K562 (cell line): Measurements from ENCODE around the gene GCH1. TPM values are rescaled to one million over a fixed set of nuclear protein-coding genes. Genes with fewer than 3 reads are reported as not detected.

ENCODE experiments used
- ATAC-seq: fragments of 200-7000 bp; cut with Tn5 transposase; 3 replicates; pipeline ENCODE4 v1.9.1; 2020; ENCODE audit warnings: moderate library complexity
- BruUV-seq: library from RNA; stranded (reverse); fragments of 400-500 nt; replicated peaks from 2 replicates; lab custom pipeline; 2021; lab: Mats Ljungman, UMichigan
- CTCF ChIA-PET: fragments of 300-600 bp; formaldehyde crosslinking; extraction: SDS; loops from one replicate; lab custom pipeline; 2021; ENCODE audit warnings: low intra/inter-chr PET ratio; lab: Yijun Ruan, JAX
- POLR2A ChIA-PET: fragments of 300-600, 350-650 bp; sonication (Branson Sonifier 250); formaldehyde crosslinking; extraction: SDS; loops from one replicate; lab custom pipeline; 2021; ENCODE audit warnings: antibody characterized with exemption, inconsistent platforms; lab: Yijun Ruan, JAX
- DNase-seq, 4 experiments: peaks; one replicate each; pipeline versions ENCODE4 v3.0.0 to v3.0.0-alpha.2; 2011 to 2018; ENCODE audit warnings: low spot score in 3 of 4, mixed read lengths in 3 of 4; ENCODE audit errors: extremely low read depth in 1 of 4
- FAIRE-seq: peaks from 2 replicates; lab custom pipeline; 2011; peaks lifted over from hg19 to GRCh38; lab: Jason Lieb, UNC
- H2AFZ ChIP-seq: 2 replicates; pipeline ENCODE4 v1.6.0; 2011; ENCODE audit warnings: low read depth, low read length, control low read depth, inconsistent platforms
- H3K27ac ChIP-seq: fragments of 200-600 bp; 3 replicates; pipeline ENCODE4 v1.8.0; 2011; ENCODE audit warnings: low read depth, mild to moderate bottlenecking, control low read depth, inconsistent platforms, low read length, moderate library complexity, mixed read lengths; ENCODE audit errors: extremely low read depth
- H3K27me3 ChIP-seq, 2 experiments: fragments of 300-600 bp in 1 of 2; 2 replicates in 1 of 2; 3 replicates in 1 of 2; pipeline versions ENCODE4 v1.6.0 to v1.8.0; 2011; ENCODE audit warnings: inconsistent platforms in 2 of 2, low read length in 2 of 2, mild to moderate bottlenecking in 1 of 2, mixed read lengths in 1 of 2, moderate library complexity in 1 of 2; ENCODE audit not compliant: control insufficient read depth in 2 of 2, insufficient read depth in 2 of 2
- H3K36me3 ChIP-seq: fragments of 300-600 bp; 3 replicates; pipeline ENCODE4 v1.8.0; 2011; ENCODE audit warnings: mild to moderate bottlenecking, low read length, inconsistent platforms; ENCODE audit not compliant: control insufficient read depth, insufficient read depth
- H3K4me1 ChIP-seq, 2 experiments: fragments of 200-600 bp in 1 of 2; replicated peaks in 1 of 2; 2 replicates in 1 of 2; 3 replicates in 1 of 2; pipeline versions ENCODE4 v1.5.1 to v1.8.0; 2011; ENCODE audit warnings: inconsistent platforms in 2 of 2, low read length in 2 of 2, mild to moderate bottlenecking in 1 of 2, mixed read lengths in 1 of 2, moderate library complexity in 1 of 2; ENCODE audit not compliant: control insufficient read depth in 2 of 2, insufficient read depth in 2 of 2
- H3K4me2 ChIP-seq: 2 replicates; pipeline ENCODE4 v1.6.1; 2011; ENCODE audit warnings: low read length, control low read depth, inconsistent platforms, mixed read lengths; ENCODE audit not compliant: insufficient read depth
- H3K4me3 ChIP-seq: fragments of 200-600 bp; sonication (generic), shearing (Covaris generic); 2 replicates; pipeline ENCODE4 v1.5.1; 2016; ENCODE audit warnings: control low read depth, inconsistent platforms
- H3K79me2 ChIP-seq: fragments of 200-600 bp; 3 replicates; pipeline ENCODE4 v1.8.0; 2011; ENCODE audit warnings: low read length, inconsistent platforms; ENCODE audit not compliant: control insufficient read depth, insufficient read depth
- H3K9ac ChIP-seq, 2 experiments: 2 replicates each; pipeline versions ENCODE4 v1.6.0 to v1.6.1; 2011; ENCODE audit warnings: low read depth in 2 of 2, low read length in 2 of 2, control low read depth in 1 of 2, inconsistent platforms in 1 of 2, mild to moderate bottlenecking in 1 of 2, mixed read lengths in 1 of 2; ENCODE audit not compliant: insufficient read depth in 1 of 2
- H3K9me1 ChIP-seq: one replicate; pipeline ENCODE4 v1.6.0; 2011; ENCODE audit warnings: inconsistent platforms, mild to moderate bottlenecking, low read length, moderate library complexity; ENCODE audit not compliant: control insufficient read depth, insufficient read depth
- H3K9me3 ChIP-seq: replicated peaks from 2 replicates; pipeline ENCODE4 v1.5.1; 2011; ENCODE audit warnings: low read depth, low read length, inconsistent platforms; ENCODE audit not compliant: control insufficient read depth, insufficient read depth
- H4K20me1 ChIP-seq: replicated peaks from 2 replicates; pipeline ENCODE4 v1.6.1; 2011; ENCODE audit warnings: low read length, inconsistent platforms, mixed read lengths; ENCODE audit not compliant: control insufficient read depth, insufficient read depth
- ATF7 ChIP-seq: fragments of 450-650 bp; IDR thresholded peaks from 2 replicates; pipeline ENCODE4 v1.7.1; 2014; ENCODE audit warnings: mild to moderate bottlenecking, moderate library complexity
- BCL6 ChIP-seq: fragments of 250-450 bp; sonication (Bioruptor Pico); IDR thresholded peaks from 2 replicates; pipeline ENCODE4 v1.4.0; 2020
- DDX20 ChIP-seq: fragments of 450-650 bp; IDR thresholded peaks from 2 replicates; pipeline ENCODE4 v1.6.1; 2016; ENCODE audit warnings: missing genetic modification characterization, low read depth, mild to moderate bottlenecking, missing compliant biosample characterization, moderate library complexity
- ELF2 ChIP-seq: fragments of 250-450 bp; sonication (Bioruptor Pico); IDR thresholded peaks from 2 replicates; pipeline ENCODE4 v1.5.0; 2021; ENCODE audit warnings: mild to moderate bottlenecking
- ESRRA ChIP-seq: fragments of 450-650 bp; IDR thresholded peaks from 2 replicates; pipeline ENCODE4 v1.6.1; 2014; ENCODE audit warnings: low read depth, mild to moderate bottlenecking, moderate library complexity, borderline replicate concordance
- FOXJ2 ChIP-seq: fragments of 200-800 bp; sonication (Bioruptor generic); IDR thresholded peaks from 2 replicates; pipeline ENCODE4 v1.6.1; 2016; ENCODE audit warnings: missing genetic modification characterization, missing compliant biosample characterization
- HDAC8 ChIP-seq: fragments of 450-650 bp; IDR thresholded peaks from 2 replicates; pipeline ENCODE4 v1.6.1; 2016; ENCODE audit warnings: mild to moderate bottlenecking, missing genetic modification characterization, moderate library complexity, missing compliant biosample characterization
- JUND ChIP-seq, 2 experiments: IDR thresholded peaks; 2 replicates in 1 of 2; 3 replicates in 1 of 2; pipeline ENCODE4 v1.6.1; 2011; ENCODE audit warnings: borderline replicate concordance in 2 of 2, low read depth in 2 of 2, low read length in 2 of 2, improper control_type of control experiment in 1 of 2, missing biosample characterization in 1 of 2, missing genetic modification characterization in 1 of 2, missing genetic modification reagents in 1 of 2
- KDM2B ChIP-seq: fragments of 250-450 bp; sonication (Bioruptor Pico); IDR thresholded peaks from 2 replicates; pipeline ENCODE4 v1.8.0; 2021; ENCODE audit warnings: mild to moderate bottlenecking, moderate library complexity
- KLF10 ChIP-seq: fragments of 250-450 bp; sonication (Bioruptor Pico); IDR thresholded peaks from 2 replicates; pipeline ENCODE4 v1.6.1; 2021; ENCODE audit warnings: matching md5 sums
- SMARCC2 ChIP-seq: fragments of 450-650 bp; IDR thresholded peaks from 2 replicates; pipeline ENCODE4 v1.6.1; 2017; ENCODE audit warnings: antibody characterized with exemption, moderate library complexity, mild to moderate bottlenecking, low read depth
- TEAD1 ChIP-seq, 2 experiments: fragments of 450-650 bp in 1 of 2; sonication (generic) in 1 of 2; formaldehyde crosslinking; IDR thresholded peaks; 2 replicates each; pipeline versions ENCODE4 v1.4.0 to v1.8.0; 2020 to 2022; ENCODE audit warnings: mild to moderate bottlenecking in 2 of 2, missing genetic modification reagents in 1 of 2
- TOE1 ChIP-seq, 2 experiments: fragments of 450-650 bp in 1 of 2; sonication (generic) in 1 of 2; formaldehyde crosslinking in 1 of 2; IDR thresholded peaks; 2 replicates each; pipeline versions ENCODE4 v1.7.1 to v1.8.0; 2016 to 2022; ENCODE audit warnings: borderline replicate concordance in 2 of 2, mild to moderate bottlenecking in 2 of 2, antibody characterized with exemption in 1 of 2, inconsistent platforms in 1 of 2, low read depth in 1 of 2, missing genetic modification reagents in 1 of 2, moderate library complexity in 1 of 2
- USF1 ChIP-seq: sonication (generic); formaldehyde crosslinking; IDR thresholded peaks from 2 replicates; pipeline ENCODE4 v1.9.0; 2022; ENCODE audit warnings: mild to moderate bottlenecking, missing genetic modification reagents
- XRCC5 ChIP-seq: fragments of 200-400 bp; formaldehyde crosslinking; IDR thresholded peaks from 2 replicates; pipeline ENCODE4 v1.6.1; 2017; ENCODE audit warnings: low read depth, mild to moderate bottlenecking, low read length
- ZNF121 ChIP-seq: sonication (generic); formaldehyde crosslinking; conservative IDR thresholded peaks from 2 replicates; pipeline ENCODE4 v1.8.0; 2022; ENCODE audit warnings: missing genetic modification reagents
- ZNF197 ChIP-seq: fragments of 200-800 bp; sonication (Bioruptor generic); IDR thresholded peaks from 2 replicates; pipeline ENCODE4 v1.6.1; 2016; ENCODE audit warnings: low read depth, missing genetic modification characterization, missing compliant biosample characterization
- ZNF444 ChIP-seq: fragments of 250-450 bp; sonication (Bioruptor Pico); IDR thresholded peaks from 2 replicates; pipeline ENCODE4 v1.4.0; 2020; ENCODE audit warnings: mild to moderate bottlenecking, moderate library complexity
- WGBS: fragments of 100-300 bp; shearing (Covaris generic); methylation state at CpG from one replicate; pipeline ENCODE4 v1.1.6; 2016; ENCODE audit warnings: low coverage, mixed read lengths; ENCODE audit not compliant: insufficient coverage; ENCODE audit errors: missing lambda C conversion rate; 5-methylcytosine and 5-hydroxymethylcytosine counted together
- in situ Hi-C: fragments of 300-500 bp; cut with MboI; formaldehyde crosslinking; loops from 4 replicates; pipeline ENCODE4 v1.15.0; 2018; ENCODE audit warnings: inconsistent platforms, mixed read lengths
- intact Hi-C: fragments of 100-400 bp; cut with micrococcal nuclease; formaldehyde crosslinking; loops from 2 replicates; pipeline ENCODE4 v1.14.2; 2022
- polyA plus RNA-seq, 8 experiments: library from polyadenylated mRNA; depleted of rRNA in 4 of 8; stranded (reverse) in 5 of 8; unstranded in 3 of 8; fragments of >200 nt; fragmentation: Nextera tagmentation in 2 of 8; fragmentation: Illumina TruSeq in 1 of 8; extraction: Ambion mirVana in 2 of 8; extraction: Trizol in 1 of 8; gene quantifications; 2 replicates each; pipeline versions ENCODE4 v1.2.1 to v1.2.3, GENCODE V29; 2011 to 2014; ENCODE audit warnings: inconsistent platforms in 1 of 8, missing spikeins in 1 of 8
- total RNA-seq, 7 experiments: library from RNA; depleted of rRNA in 6 of 7; stranded (reverse); fragments of >200 nt in 6 of 7; fragmentation: Illumina TruSeq in 2 of 7; extraction: Trizol in 2 of 7; gene quantifications; 2 replicates each; pipeline versions ENCODE4 v1.2.1 to v1.2.3, GENCODE V29; 2011 to 2021; ENCODE audit warnings: low replicate concordance in 1 of 7
- TF ChIP-seq, protein P1 (sequence below): fragments of 450-650 bp; IDR thresholded peaks from 2 replicates; pipeline ENCODE4 v1.6.1; 2017; ENCODE audit warnings: mild to moderate bottlenecking, moderate library complexity

Gene GCH1
- total and polyA plus RNA-seq, 9 of the 15 experiments (the other 6 are each of a cell fraction or from before 2014, with no cell fraction given), result 3.9 to 13.1 (median 6.5) TPM

GRCh38 chr14:54813081-54813480 is 89.5 kb downstream of the GCH1 start:
- 12% methylated on average over 2 of the region's 2 CpGs for WGBS
- CTCF ChIA-PET, result no interaction called here
- no TSS peak for BruUV-seq

More at GRCh38 chr14:54813081-54813480, 89.5 kb downstream of the GCH1 start:
- Histone ChIP-seq H3K9me3 (no peaks in the 10 kb centered on the region), H3K4me3 (no peak overlapping the region), H2AFZ (no peak overlapping the region), H3K9me1 (no peaks in the 10 kb centered on the region), H3K4me2 (no peak overlapping the region), H3K27ac (no peak overlapping the region), H3K9ac (no peak overlapping the region), H3K79me2 (no peaks in the 10 kb centered on the region), H3K4me1 (no peaks in the 10 kb centered on the region; a peak in 1 of 5 replicates), H4K20me1 (no peaks in the 10 kb centered on the region), H3K27me3 (peaks cover 2 to 11% of the 10 kb centered on the region in 2 experiments; a peak in 3 of 5 replicates)
- intact Hi-C loops, result no loop called here
- no peak for DNase-seq
- no peak for ATAC-seq
- POLR2A ChIA-PET, result interaction anchor here (0.5 to 1.6 kb wide), 3 partner anchors 8 to 57 kb away, joined by 3 to 5 read pairs (median 4); no protein-coding TSS in a partner anchor
- in situ Hi-C loops, result no loop called here
- TF ChIP-seq KDM2B (CRISPR knock-in tag) (no peak), ZNF444 (CRISPR knock-in tag) (no peak), ELF2 (no peak), USF1 (no peak), TOE1 (IDR thresholded peaks at IDR 0.05; ENCODE audit: borderline replicate concordance) (no peak), TOE1 (CRISPR knock-in tag; IDR thresholded peaks at IDR 0.05; ENCODE audit: borderline replicate concordance, low read depth) (no peak), FOXJ2 (tag) (no peak), ZNF121 (CRISPR knock-in tag) (no peak), KLF10 (no peak), ZNF197 (CRISPR knock-in tag) (no peak), ATF7 (no peak), TEAD1 (CRISPR knock-in tag; IDR thresholded peaks at IDR 0.05) (no peak), XRCC5 (no peak), BCL6 (CRISPR knock-in tag) (no peak), ESRRA (no peak), JUND (IDR thresholded peaks at IDR 0.05; ENCODE audit: borderline replicate concordance, low read depth, low read length) (no peak), JUND (tag; IDR thresholded peaks at IDR 0.05; ENCODE audit: borderline replicate concordance, low read depth, low read length) (no peak), HDAC8 (tag) (no peak), DDX20 (tag) (no peak), SMARCC2 (no peak)
- TF ChIP-seq, protein P1, sequence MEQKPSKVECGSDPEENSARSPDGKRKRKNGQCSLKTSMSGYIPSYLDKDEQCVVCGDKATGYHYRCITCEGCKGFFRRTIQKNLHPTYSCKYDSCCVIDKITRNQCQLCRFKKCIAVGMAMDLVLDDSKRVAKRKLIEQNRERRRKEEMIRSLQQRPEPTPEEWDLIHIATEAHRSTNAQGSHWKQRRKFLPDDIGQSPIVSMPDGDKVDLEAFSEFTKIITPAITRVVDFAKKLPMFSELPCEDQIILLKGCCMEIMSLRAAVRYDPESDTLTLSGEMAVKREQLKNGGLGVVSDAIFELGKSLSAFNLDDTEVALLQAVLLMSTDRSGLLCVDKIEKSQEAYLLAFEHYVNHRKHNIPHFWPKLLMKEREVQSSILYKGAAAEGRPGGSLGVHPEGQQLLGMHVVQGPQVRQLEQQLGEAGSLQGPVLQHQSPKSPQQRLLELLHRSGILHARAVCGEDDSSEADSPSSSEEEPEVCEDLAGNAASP, result no peak
- TF ChIP-seq, all 486 proteins: peak for 0
- FAIRE-seq, result no peak
- no peaks in the 10 kb centered on the region for H3K36me3 ChIP-seq
